ENCODE measurements around the gene DUSP11. TPM values are rescaled to one million over a fixed set of nuclear protein-coding genes. Genes with fewer than 3 reads are reported as not detected.
A peak's percentile ranks its signal among the peaks of the same experiment; 100 is the strongest.

DUSP11 gene
- total and polyA plus RNA-seq, 2 of the 13 experiments (the other 11 are each of a cell fraction or from before 2014, with no cell fraction given), result 30.5 to 36.2 TPM

- TF ChIP-seq ZSCAN20 (CRISPR knock-in tag; IDR thresholded peaks at IDR 0.05; ENCODE audit: borderline replicate concordance), result no peak
- no peak for TF ChIP-seq ZBTB10 (CRISPR knock-in tag; IDR thresholded peaks at IDR 0.05; ENCODE audit: borderline replicate concordance)
- TF ChIP-seq, protein P1, sequence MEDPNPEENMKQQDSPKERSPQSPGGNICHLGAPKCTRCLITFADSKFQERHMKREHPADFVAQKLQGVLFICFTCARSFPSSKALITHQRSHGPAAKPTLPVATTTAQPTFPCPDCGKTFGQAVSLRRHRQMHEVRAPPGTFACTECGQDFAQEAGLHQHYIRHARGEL (CRISPR knock-in tag; IDR thresholded peaks at IDR 0.05), result no peak
- TF ChIP-seq RELA (CRISPR knock-in tag; IDR thresholded peaks at IDR 0.05), result no peak
- TF ChIP-seq POLR2G (IDR thresholded peaks at IDR 0.05; ENCODE audit: low read depth, low read length), result peak; percentile 94
- TF ChIP-seq, protein P2, sequence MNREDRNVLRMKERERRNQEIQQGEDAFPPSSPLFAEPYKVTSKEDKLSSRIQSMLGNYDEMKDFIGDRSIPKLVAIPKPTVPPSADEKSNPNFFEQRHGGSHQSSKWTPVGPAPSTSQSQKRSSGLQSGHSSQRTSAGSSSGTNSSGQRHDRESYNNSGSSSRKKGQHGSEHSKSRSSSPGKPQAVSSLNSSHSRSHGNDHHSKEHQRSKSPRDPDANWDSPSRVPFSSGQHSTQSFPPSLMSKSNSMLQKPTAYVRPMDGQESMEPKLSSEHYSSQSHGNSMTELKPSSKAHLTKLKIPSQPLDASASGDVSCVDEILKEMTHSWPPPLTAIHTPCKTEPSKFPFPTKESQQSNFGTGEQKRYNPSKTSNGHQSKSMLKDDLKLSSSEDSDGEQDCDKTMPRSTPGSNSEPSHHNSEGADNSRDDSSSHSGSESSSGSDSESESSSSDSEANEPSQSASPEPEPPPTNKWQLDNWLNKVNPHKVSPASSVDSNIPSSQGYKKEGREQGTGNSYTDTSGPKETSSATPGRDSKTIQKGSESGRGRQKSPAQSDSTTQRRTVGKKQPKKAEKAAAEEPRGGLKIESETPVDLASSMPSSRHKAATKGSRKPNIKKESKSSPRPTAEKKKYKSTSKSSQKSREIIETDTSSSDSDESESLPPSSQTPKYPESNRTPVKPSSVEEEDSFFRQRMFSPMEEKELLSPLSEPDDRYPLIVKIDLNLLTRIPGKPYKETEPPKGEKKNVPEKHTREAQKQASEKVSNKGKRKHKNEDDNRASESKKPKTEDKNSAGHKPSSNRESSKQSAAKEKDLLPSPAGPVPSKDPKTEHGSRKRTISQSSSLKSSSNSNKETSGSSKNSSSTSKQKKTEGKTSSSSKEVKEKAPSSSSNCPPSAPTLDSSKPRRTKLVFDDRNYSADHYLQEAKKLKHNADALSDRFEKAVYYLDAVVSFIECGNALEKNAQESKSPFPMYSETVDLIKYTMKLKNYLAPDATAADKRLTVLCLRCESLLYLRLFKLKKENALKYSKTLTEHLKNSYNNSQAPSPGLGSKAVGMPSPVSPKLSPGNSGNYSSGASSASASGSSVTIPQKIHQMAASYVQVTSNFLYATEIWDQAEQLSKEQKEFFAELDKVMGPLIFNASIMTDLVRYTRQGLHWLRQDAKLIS (CRISPR knock-in tag; IDR thresholded peaks at IDR 0.05), result no peak
- TF ChIP-seq, protein P3, sequence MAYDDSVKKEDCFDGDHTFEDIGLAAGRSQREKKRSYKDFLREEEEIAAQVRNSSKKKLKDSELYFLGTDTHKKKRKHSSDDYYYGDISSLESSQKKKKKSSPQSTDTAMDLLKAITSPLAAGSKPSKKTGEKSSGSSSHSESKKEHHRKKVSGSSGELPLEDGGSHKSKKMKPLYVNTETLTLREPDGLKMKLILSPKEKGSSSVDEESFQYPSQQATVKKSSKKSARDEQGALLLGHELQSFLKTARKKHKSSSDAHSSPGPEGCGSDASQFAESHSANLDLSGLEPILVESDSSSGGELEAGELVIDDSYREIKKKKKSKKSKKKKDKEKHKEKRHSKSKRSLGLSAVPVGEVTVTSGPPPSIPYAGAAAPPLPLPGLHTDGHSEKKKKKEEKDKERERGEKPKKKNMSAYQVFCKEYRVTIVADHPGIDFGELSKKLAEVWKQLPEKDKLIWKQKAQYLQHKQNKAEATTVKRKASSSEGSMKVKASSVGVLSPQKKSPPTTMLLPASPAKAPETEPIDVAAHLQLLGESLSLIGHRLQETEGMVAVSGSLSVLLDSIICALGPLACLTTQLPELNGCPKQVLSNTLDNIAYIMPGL (CRISPR knock-in tag; IDR thresholded peaks at IDR 0.05; ENCODE audit: borderline replicate concordance in 1 of 2, low read depth in 1 of 2), result peak; percentile 73 to 81; a peak in 3 of 4 replicates
- TF ChIP-seq ZNF124 (CRISPR knock-in tag; IDR thresholded peaks at IDR 0.05), result no peak
- peak; percentile 81 for TF ChIP-seq CSRNP1 (CRISPR knock-in tag; IDR thresholded peaks at IDR 0.05)
- TF ChIP-seq ZNF879 (CRISPR knock-in tag; IDR thresholded peaks at IDR 0.05), result no peak
- TF ChIP-seq NR2C2 (CRISPR knock-in tag; IDR thresholded peaks at IDR 0.05; ENCODE audit: borderline replicate concordance), result peak; percentile 73
- peak; percentile 89; the same call in 1 of the 2 replicates for TF ChIP-seq HES4 (CRISPR knock-in tag; IDR thresholded peaks at IDR 0.05; ENCODE audit: borderline replicate concordance)
- TF ChIP-seq ZNF652 (CRISPR knock-in tag; IDR thresholded peaks at IDR 0.05; ENCODE audit: borderline replicate concordance, low read depth), result no peak
- TF ChIP-seq ZNF776 (CRISPR knock-in tag; IDR thresholded peaks at IDR 0.05), result peak; percentile 67; the same call in 1 of the 2 replicates
- TF ChIP-seq, protein P4, sequence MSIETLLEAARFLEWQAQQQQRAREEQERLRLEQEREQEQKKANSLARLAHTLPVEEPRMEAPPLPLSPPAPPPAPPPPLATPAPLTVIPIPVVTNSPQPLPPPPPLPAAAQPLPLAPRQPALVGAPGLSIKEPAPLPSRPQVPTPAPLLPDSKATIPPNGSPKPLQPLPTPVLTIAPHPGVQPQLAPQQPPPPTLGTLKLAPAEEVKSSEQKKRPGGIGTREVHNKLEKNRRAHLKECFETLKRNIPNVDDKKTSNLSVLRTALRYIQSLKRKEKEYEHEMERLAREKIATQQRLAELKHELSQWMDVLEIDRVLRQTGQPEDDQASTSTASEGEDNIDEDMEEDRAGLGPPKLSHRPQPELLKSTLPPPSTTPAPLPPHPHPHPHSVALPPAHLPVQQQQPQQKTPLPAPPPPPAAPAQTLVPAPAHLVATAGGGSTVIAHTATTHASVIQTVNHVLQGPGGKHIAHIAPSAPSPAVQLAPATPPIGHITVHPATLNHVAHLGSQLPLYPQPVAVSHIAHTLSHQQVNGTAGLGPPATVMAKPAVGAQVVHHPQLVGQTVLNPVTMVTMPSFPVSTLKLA (IDR thresholded peaks at IDR 0.05), result peak; percentile 11; the same call in 1 of the 2 replicates
Observed at GRCh38 chr2:73828818-73829570, 49.1 kb upstream of the DUSP11 start, which contains the start of gene STAMBP (continued).
